DND-41 (cell line): Measurements from ENCODE around the gene NRDE2.

ENCODE experiments used
- EZH2 ChIP-seq: IDR thresholded peaks from 3 replicates; pipeline ENCODE4 v1.6.1; 2012; ENCODE audit warnings: borderline replicate concordance, low read depth, mild to moderate bottlenecking, moderate library complexity, low read length, inconsistent platforms; ENCODE audit not compliant: severe bottlenecking
- TF ChIP-seq, protein P1 (sequence below): IDR thresholded peaks from 2 replicates; pipeline ENCODE4 v1.5.1; 2012; ENCODE audit warnings: borderline replicate concordance, low read length, moderate library complexity, mild to moderate bottlenecking; ENCODE audit not compliant: poor library complexity, severe bottlenecking; ENCODE audit errors: extremely low read depth

DNA sequence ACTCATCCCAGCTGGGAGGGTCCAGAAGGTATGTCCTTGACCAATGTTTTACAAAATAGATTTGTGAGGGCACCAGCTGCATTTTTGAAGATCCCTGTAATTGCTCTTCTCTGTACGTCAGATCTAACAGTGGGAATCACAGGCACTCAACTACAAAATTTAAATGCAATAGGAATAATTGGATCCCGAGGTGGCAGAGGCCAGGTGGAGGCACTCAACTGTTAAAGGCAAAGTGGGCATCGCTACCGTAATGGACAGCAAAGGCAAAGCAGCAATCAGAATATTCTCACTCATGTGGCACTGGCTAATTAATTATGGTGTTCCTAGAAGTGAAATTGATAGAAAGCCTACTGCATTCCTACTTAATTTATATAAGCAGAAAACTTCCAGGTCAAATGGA is 103.3 kb downstream of the NRDE2 start:
- TF ChIP-seq, protein P1, sequence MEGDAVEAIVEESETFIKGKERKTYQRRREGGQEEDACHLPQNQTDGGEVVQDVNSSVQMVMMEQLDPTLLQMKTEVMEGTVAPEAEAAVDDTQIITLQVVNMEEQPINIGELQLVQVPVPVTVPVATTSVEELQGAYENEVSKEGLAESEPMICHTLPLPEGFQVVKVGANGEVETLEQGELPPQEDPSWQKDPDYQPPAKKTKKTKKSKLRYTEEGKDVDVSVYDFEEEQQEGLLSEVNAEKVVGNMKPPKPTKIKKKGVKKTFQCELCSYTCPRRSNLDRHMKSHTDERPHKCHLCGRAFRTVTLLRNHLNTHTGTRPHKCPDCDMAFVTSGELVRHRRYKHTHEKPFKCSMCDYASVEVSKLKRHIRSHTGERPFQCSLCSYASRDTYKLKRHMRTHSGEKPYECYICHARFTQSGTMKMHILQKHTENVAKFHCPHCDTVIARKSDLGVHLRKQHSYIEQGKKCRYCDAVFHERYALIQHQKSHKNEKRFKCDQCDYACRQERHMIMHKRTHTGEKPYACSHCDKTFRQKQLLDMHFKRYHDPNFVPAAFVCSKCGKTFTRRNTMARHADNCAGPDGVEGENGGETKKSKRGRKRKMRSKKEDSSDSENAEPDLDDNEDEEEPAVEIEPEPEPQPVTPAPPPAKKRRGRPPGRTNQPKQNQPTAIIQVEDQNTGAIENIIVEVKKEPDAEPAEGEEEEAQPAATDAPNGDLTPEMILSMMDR = no peak
- TF ChIP-seq EZH2 = no peak
